GM19351 (cell line): Measurements from ENCODE around the gene CORIN.
"Not testable (repeated sequence)": the region's sequence is repeated elsewhere in the genome, so short reads cannot be mapped to it uniquely, and the experiment has no call there.

Experiments used
- ATAC-seq: cut with Tn5 transposase; IDR thresholded peaks from one replicate; pipeline ENCODE4 v1.9.1; 2021; ENCODE audit warnings: mild to moderate bottlenecking, moderate library complexity; ENCODE audit not compliant: unreplicated experiment

Gene CORIN

DNA sequence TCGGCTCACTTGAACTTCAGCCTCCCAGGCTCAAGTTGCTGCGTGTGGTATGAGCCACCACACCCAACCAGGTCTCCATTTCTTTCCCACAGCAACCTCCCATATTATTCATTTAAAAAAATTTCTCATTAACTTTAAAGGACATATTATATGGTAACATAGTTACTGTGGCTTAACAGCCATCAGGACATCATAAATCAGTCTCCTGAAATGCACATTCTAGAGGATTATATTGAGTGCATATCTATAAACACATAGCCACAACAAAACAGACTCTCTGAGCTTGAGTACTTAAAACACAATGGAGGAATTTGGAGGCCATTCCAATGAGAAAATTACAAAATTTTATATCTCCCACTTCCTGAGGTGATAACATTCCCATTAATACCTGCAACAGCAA lies 61.5 kb downstream of the CORIN start:
- ATAC-seq, result no peak

DNA sequence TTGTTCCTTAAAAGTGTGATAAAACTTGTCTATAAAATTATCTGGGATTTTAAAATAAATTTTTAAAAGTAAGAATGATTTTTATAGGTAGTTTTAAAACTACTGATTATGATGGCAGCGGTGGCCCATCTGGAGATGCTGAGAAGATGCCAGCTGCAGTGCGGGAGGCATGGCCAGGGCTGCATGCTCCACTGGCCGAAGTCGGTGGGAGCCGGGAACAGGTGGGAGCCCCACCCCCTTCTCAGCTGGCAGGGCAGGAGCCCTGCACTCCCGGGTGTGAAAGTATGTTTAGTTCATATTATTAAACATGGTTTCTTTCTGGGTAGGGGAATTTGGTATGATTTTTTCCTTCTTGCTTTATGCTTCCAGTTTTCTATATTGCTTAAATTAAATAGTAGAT lies 63.8 kb downstream of the CORIN start:
- no peak for ATAC-seq

DNA sequence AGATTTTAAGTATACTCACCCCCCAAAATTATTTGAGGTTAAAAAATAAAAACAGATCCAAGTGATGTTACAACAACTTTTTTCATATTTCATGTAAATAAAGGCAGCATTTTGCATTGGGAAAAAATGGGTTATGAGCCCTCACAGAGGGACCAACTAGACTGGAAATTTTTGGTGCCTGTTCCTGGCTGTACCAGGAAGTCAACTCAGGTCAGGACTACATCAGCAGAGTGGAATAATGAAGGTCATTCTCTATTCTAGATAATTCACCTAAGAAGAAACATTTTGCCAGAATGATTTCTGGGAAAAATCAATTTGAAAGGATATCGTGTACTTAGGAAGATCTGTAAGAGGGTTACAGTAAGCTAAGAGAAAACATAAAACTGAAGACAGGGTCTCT lies 66.8 kb downstream of the CORIN start:
- no peak for ATAC-seq

DNA sequence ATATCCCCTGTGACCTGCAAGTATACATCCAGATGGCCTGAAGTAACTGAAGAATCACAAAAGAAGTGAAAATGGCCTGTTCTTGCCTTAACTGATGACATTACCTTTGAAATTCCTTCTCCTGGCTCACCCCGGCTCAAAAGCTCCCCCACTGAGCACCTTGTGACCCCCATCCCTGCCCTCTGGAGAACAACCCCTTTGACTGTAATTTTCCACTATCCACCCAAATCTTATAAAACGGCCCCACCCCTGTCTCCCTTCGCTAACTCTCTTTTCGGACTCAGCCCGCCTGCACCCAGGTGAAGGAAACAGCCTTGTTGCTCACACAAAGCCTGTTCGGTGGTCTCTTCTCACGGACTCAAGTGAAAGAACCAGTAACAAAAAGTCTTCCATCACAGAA lies 69.9 kb downstream of the CORIN start:
- not testable (repeated sequence) for ATAC-seq

DNA sequence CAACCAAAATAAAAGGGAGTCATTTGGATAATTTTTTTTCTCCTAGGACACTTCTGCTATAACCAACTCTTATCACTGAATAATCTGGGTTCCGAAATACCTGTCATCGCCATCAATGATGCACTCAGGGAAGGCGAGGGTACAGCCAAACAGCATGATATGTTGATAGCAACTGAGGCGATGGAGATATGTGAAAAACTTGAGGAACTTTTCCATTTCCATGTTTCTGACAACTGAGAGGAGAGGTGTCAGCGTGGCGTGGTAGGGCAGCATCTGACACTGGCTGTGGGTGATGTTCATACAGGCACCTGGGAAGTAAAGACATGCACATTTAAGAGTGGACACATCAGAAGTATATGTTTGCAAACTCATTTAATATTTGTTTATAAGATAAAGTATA lies 74.6 kb downstream of the CORIN start:
- no peak for ATAC-seq

DNA sequence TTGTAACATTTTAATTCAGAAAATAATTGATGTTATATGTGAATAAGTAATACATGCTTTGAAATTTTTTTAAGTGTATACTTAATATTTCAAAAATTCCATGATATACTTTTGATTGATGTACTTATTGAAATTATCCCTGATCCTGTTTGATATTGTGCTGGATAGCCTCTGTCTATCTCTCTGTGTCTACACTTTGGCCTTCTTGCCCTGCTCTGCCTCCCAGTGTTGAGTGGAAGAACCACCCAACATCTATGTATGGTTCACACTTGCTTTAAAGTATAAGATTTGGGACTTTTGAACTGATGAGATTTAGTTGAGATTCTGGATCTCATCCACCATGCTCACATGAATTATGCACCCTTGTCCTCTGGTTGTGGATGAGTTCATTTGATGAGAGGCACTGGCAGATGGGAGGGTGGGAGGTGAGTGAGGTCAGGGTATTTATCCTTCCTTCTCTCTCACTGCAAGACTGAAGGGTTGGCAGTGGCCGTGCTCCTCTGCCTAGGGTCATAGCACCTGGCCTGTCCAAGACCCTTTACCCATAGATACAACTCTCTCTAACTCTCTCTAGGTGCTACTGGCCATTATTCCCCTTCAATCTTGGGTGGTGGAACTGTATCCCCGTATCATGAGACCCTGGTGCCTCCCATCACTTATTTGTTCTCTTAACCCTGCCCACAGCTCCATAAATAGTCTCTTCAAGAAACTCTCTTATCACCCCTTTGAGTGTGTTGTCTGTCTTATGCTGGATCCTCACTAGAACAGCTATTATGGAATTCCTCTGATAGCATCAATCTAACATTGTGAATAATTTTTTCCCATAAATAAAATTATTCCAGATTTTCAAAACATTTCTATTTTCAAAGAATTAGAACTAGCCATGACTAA lies 75.2 kb downstream of the CORIN start:
- no peak for ATAC-seq

DNA sequence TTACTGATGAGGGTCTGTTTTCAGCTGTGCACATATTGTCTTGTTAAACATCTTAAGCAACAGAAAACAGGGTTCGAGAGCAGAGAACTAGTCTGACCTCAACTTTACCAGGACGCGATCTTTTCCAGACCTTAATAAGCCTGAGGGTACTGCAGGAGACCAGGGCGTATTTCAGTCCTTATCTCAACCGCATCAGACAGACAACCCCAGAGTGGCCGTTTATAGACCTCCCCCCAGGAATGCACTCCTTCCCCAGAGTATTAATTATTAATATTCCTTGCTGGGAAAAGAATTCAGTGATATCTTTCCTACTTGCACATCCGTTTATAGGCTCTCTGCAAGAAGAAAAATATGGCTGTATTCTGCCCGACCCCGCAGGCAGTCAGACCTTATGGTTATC lies 84.6 kb downstream of the CORIN start:
- not testable (repeated sequence) for ATAC-seq

DNA sequence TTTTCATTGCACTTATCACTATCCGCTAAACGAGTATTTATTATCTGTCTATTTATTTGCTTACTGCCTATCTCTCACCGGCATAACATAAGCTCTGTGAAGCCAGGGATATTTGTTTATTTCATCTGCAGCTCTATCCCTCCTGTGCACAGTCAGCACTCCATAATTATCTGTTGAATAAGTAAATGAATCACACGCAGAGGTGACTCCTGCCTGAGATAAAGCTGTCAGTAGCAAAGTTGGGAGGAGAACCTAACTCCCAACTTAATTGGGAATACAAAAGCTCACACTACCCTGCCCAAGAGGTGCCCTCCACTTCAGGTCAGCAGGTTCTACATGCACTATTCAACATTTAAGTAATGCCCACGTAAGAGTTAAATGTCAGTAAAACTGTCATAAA lies 85.7 kb downstream of the CORIN start:
- no peak for ATAC-seq

DNA sequence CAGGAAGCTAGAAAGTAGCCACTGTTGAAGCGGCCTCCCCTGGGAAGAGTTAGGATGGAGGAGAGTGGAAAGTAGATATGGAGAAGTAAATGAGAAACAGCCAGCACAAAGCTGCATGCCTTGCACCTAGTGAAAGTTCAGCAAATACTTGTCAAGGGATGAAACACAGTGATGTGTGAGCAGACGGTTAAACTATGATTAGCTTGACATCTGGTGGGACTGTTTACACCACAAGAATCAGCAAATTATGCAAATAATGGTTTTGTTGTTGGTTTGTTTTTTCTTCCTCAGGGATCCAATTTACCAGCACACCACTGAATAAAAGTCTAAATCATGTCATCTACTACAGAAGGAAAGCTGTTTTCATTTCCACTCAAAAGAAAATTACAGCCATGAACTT lies 87.1 kb downstream of the CORIN start:
- no peak for ATAC-seq

DNA sequence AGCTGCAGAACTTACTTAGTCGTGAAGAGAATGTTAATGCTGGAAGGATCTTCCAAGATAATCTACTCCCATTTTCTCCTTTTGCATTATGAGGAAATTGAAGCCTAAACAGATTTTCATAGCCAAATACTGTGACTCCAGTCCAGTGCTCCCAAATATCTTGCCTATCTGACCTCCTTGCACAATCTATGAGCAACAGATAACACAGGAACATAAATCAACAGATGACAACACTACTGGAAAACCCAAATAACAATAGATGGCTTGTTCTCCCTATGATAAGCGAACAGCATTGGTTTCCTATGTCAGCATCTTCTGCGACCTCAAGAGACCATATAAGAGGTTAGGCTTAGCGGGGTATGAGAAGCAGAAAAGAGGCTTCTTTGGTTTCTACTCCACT lies 88.0 kb downstream of the CORIN start:
- ATAC-seq, result no peak

DNA sequence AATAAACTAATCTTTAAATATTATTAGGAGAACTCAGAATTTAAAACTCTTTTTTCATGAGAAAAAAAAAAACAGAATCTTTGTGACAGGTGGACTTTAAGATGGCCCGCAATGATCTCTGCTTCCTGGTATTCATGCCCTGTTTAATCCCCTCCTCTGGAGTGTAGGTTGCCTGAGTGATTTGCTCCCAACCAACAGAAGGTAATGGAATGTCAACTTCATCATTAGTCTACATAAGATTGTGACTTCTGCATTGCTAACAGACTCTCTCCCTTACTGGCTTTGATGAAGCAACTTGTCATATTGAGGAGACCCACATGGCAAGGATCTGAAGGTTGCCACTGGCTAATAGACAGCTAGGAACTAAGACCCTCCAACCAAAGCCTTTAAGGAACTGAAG lies 88.8 kb downstream of the CORIN start:
- no peak for ATAC-seq

DNA sequence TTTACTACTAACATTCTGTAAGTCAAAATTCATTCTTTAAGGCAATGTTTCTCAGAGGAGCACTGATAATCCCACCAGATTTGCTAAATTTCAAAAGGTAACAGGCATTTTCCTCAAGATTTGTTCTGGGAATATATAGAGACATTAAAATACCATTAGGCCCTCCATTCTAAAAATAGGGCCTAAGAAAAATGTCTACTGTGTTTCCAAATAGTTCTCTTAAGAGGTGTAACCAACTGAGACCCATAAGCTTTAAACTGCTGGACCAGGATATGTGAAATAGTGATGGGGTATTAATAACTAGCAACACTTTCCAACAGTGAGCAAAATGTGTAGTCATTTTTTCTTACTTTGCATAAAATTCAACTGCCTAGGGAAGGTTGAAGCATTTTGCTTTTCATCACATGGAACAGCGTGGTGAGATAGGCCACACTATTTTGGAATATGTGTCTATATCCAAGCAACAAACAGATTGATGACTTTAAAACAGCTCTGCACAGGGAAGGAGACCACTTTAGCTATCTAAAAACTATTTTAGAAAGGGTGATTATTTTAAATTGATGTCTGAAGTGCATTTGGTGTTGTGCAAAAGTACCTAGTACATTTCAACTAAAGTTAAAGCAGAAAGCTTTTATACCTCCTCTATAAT lies 89.9 kb downstream of the CORIN start:
- ATAC-seq, result no peak

DNA sequence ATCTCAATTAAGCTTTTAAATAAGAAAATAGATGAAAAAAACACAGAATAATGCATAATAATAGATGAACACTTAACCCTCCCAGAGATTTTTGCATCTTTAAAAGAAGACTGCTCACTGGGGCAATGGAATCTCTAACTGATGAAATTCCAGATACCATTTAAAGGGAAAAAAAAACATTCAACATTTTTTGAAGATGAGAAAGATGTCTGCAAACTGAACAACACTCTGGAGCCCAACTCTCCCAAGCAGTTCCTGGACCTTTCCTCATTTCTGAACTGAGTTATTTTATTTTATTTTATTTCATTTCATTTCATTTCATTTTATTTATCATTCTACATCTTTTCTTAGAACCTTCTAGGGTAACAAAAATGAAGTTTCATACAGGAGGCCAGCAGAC lies 90.7 kb downstream of the CORIN start:
- ATAC-seq, result no peak

DNA sequence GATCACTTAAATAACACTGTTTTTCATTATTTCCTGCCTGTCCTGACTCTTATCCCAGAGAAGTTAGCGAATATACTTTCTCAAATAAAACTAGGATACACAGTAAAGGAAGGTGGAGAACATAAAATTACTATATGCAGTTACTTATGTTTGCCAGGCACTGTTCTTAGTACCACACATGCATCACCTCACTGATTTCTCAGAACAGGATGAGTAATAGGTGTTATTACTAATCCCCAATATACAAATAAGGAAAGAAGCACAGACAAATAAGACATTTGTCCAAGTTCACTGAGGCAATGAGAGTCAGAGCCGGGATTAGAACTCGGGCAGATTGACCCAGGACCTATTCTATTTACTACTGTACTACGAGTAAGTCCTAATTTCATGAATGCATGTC lies 91.7 kb downstream of the CORIN start:
- no peak for ATAC-seq

DNA sequence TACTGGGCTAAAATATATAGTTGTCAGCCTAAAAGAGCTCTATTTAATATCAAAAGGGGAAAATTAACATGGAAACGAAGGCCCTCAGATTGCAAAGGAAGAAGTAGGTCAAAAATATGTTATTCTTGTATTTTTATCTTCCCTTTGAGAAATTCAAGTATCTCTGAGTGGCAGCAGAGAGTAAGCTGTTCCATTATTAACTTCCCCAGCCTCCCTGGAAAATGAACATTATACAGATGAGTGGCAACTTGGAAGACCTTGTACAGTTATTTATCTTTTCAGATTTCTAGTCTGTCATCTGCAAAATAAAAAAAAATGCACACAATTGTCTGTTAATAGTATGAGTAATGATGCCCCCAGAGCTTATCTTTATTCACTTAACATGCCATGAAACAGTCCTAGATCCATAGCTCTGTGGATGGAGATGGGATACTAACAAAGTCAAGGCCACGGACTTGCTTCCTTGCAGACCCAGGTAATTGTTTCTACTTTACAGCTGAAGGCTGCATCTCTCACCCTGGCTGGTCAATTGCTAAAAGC lies 93.0 kb downstream of the CORIN start:
- no peak for ATAC-seq

DNA sequence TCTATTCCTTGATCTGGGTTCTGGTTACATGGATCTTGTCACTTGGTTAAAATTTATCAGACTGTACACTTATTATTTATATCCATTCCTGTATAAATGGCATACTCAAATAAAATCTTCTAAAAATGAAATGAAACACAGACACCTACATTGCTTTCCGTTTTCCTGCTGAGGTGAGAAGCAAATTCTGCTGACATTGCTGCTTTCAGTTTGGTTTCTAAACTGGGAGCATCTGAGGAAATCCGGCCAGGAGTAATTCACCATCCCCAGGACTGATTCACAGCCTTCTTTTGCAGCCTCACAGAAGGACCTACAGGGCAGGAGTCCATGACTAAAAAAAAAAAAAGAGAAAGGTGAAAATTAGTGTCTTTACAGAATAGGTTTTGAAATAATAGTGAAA lies 93.6 kb downstream of the CORIN start:
- no peak for ATAC-seq

DNA sequence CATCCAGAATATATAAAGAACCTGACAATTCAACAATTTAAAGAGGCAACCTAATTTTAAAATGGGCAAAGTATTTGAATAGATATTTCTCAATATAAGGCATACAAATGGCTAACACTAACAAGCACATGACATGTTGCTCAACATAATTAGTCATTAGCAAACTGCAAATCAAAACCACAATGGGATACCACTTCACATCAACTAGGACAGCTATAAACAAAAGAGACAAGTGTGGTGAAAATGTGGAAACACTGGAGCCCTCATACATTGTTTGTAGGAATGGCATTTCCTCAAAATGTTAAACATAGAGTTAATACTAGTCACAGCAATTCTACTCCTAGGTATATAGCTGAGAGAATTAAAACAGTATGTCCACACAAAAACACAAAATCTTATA lies 96.7 kb downstream of the CORIN start:
- no peak for ATAC-seq

DNA sequence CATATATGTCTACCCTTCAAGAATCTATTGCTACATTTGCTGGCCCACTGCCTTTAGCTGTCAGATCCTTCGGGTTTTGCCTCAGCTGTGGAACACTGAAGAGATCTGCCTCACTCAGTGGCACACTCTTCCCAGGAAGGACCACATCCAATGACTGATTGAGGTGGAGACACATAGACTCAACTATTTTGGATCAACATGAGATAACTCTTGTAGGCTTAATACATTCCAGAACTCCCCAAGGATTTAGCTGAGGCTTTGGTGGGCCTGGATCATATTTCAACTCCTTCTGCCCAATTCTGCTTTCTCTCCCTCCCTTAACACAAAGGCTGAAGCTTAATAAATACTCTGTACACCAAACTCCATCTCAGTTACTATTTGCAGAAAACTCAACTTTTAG lies 100.5 kb downstream of the CORIN start:
- no peak for ATAC-seq

DNA sequence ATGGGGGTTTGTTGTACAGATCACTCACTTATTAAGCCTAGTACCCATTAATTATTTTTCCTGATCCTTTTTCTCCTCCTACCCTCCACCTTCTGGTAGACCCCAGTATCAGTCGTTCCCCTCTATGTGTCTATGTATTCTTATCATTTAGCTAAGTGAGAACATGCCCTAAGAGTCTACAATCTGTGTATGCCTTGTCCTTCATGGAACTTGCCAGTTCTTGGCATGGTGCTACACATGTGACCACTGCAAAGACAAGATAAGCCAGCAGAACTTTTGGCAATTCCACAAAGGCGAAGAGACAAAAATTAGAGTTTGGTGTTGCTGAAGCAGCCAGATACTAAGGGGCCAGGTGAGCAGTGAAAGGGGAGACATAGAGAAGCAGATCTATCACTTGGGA lies 101.3 kb downstream of the CORIN start:
- ATAC-seq, result no peak

DNA sequence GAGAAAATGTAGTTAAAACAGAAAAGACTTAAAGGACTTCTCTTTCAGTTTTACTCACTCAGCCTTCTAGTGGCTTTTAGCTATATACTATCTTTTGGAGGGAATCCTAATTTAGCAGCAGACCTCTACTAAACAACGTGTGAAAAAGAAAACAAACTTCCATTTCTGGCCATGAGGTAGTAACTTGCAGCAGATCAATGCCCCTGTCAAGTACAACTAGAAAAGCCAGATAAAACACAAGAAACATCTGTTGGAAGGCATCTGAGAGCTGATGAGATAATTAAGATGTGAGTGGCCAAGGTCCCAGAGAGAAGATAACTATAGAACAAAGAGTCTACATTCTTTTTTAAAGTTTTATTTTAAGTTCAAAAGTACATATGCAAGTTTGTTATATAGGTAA lies 101.7 kb downstream of the CORIN start:
- ATAC-seq, result no peak

DNA sequence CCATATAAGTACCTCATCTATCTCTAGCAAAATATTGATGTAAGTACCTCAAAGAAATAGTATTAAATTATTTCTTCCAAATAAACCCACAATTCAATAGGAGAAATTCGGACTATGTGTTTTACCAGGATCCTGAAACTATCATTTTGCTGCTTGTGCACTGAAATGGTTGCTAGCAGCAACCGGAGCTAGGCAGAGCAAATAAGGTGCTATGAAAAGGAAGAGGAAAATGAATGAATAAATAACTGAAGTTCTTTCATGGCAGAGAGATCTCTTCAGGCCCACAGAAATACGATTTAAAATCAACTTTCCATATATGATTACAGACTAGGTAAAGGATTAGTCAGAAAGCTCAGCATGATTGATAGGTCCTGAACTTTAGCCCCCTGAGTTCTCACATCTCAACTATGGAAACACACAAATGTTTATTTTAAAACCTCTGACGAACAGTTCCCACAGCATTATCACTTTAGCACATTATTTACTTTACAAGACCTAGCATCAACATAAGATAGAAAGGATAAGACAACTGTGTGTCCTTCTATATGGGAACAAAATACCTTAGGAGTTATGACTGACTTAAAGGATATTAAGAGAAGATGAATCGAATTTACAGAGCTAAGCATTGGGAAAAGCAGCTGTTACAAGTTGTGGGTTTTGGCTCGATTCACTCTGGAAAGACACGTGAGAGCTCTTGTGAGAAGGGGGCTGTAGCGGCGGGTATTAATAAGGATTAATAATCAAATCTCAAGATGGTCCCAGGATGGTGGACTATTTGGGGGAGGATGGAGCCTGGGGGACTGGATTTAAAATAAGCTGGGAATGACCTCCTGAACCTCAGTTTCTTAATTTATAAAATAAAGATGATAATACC lies 104.3 kb downstream of the CORIN start:
- no peak for ATAC-seq
